CD4-positive, CD25-positive, alpha-beta regulatory T cell (primary cell): ENCODE measurements around the gene LTN1. TPM values are rescaled to one million over a fixed set of nuclear protein-coding genes. Genes with fewer than 3 reads are reported as not detected.

Experiments used
- ATAC-seq, 2 donors: fragments of 150-1000 bp; cut with Tn5 transposase; one replicate each; pipeline ENCODE4 v1.10.0; 2021; ENCODE audit warnings: low read depth in 2 of 2, moderate number of reproducible peaks in 2 of 2, moderate library complexity in 1 of 2
- DNase-seq, 3 donors: peaks; one replicate each; pipeline versions ENCODE4 v3.0.0 to v3.0.0-alpha.2; 2012 to 2022; ENCODE audit warnings: mixed read lengths in 1 of 3
- H3K27ac ChIP-seq: one replicate; pipeline ENCODE4 v1.7.0; 2013; ENCODE audit warnings: mild to moderate bottlenecking, low read length; ENCODE audit not compliant: insufficient read depth, poor library complexity, severe bottlenecking
- H3K27me3 ChIP-seq: one replicate; pipeline ENCODE4 v1.7.0; 2013; ENCODE audit warnings: low read length; ENCODE audit not compliant: control insufficient read depth, insufficient read depth
- H3K36me3 ChIP-seq: one replicate; pipeline ENCODE4 v1.7.0; 2013; ENCODE audit warnings: mild to moderate bottlenecking, low read length, moderate library complexity; ENCODE audit not compliant: control insufficient read depth, insufficient read depth
- H3K4me1 ChIP-seq: 2 replicates; pipeline ENCODE4 v1.7.0; 2013; ENCODE audit warnings: mild to moderate bottlenecking, low read length; ENCODE audit not compliant: insufficient read depth, control insufficient read depth, poor library complexity, severe bottlenecking
- H3K4me3 ChIP-seq: one replicate; pipeline ENCODE4 v1.7.0; 2013; ENCODE audit warnings: low read depth, mild to moderate bottlenecking, low read length, moderate library complexity
- H3K9me3 ChIP-seq, 2 experiments: 1 replicate in 1 of 2; 2 replicates in 1 of 2; pipeline ENCODE4 v1.7.0; 2013; ENCODE audit warnings: low read length in 2 of 2, mild to moderate bottlenecking in 1 of 2, moderate library complexity in 1 of 2; ENCODE audit not compliant: control insufficient read depth in 2 of 2
- H3K27ac Mint-ChIP-seq, 3 donors: one replicate each; pipeline ENCODE4 v1.8.0; 2020 to 2022; ENCODE audit warnings: mild to moderate bottlenecking in 3 of 3, mixed read lengths in 3 of 3, moderate library complexity in 2 of 3
- H3K27me3 Mint-ChIP-seq: one replicate; pipeline ENCODE4 v1.8.0; 2022; ENCODE audit warnings: mild to moderate bottlenecking, mixed read lengths
- H3K36me3 Mint-ChIP-seq: one replicate; pipeline ENCODE4 v1.8.0; 2020; ENCODE audit warnings: mixed read lengths
- H3K4me1 Mint-ChIP-seq, 4 donors: one replicate each; pipeline ENCODE4 v1.8.0; 2020 to 2022; ENCODE audit warnings: mixed read lengths in 4 of 4, mild to moderate bottlenecking in 1 of 4
- H3K4me3 Mint-ChIP-seq, 4 donors: one replicate each; pipeline ENCODE4 v1.8.0; 2020 to 2022; ENCODE audit warnings: mild to moderate bottlenecking in 4 of 4, mixed read lengths in 4 of 4, moderate library complexity in 3 of 4
- H3K9me3 Mint-ChIP-seq, 7 donors: one replicate each; pipeline ENCODE4 v1.8.0; 2020 to 2022; ENCODE audit warnings: mixed read lengths in 7 of 7, mild to moderate bottlenecking in 3 of 7, moderate library complexity in 2 of 7
- polyA plus RNA-seq, 4 donors: library from polyadenylated mRNA; unstranded; fragments of 300-500 nt; fragmentation: Illumina TruSeq; gene quantifications; one replicate each; pipeline ENCODE4 v1.2.3, GENCODE V29; 2021
- total RNA-seq: library from RNA; stranded (reverse); gene quantifications from one replicate; pipeline ENCODE4 v1.2.3, GENCODE V29; 2022

The LTN1 gene
- total and polyA plus RNA-seq, 5 donors from 2014 or later: 12.7 to 38.3 (median 18.5) TPM

GRCh38 chr21:28892199-28893111, 100.2 kb downstream of the LTN1 start:
- H3K27ac ChIP-seq: no peak overlapping the region
- no peaks in the 10 kb centered on the region for H3K9me3 ChIP-seq
- ATAC-seq (no peak), DNase-seq (no peak)
- H3K27ac Mint-ChIP-seq: no peak overlapping the region
- no peaks in the 10 kb centered on the region for H3K36me3 Mint-ChIP-seq
- no peaks in the 10 kb centered on the region for H3K9me3 Mint-ChIP-seq
- peaks cover 31% of the 10 kb centered on the region for H3K27me3 Mint-ChIP-seq
- no peak overlapping the region for H3K4me3 ChIP-seq
- no peaks in the 10 kb centered on the region for H3K4me1 ChIP-seq
- peaks cover 16% of the 10 kb centered on the region for H3K27me3 ChIP-seq
- no peaks in the 10 kb centered on the region for H3K36me3 ChIP-seq
- peaks cover 0 to 1% (median 0%) of the 10 kb centered on the region in 4 donors for H3K4me1 Mint-ChIP-seq
- no peak overlapping the region for H3K4me3 Mint-ChIP-seq

- H3K4me3 Mint-ChIP-seq: peak overlapping the region in 2 of 4 donors; percentile 95 to 96
- peaks cover 9% of the 10 kb centered on the region for H3K27me3 Mint-ChIP-seq
- H3K4me3 ChIP-seq: peak overlapping the region; percentile 94
These were observed 106.9 kb downstream of the LTN1 start for GRCh38 chr21:28885853-28886177.

DNA sequence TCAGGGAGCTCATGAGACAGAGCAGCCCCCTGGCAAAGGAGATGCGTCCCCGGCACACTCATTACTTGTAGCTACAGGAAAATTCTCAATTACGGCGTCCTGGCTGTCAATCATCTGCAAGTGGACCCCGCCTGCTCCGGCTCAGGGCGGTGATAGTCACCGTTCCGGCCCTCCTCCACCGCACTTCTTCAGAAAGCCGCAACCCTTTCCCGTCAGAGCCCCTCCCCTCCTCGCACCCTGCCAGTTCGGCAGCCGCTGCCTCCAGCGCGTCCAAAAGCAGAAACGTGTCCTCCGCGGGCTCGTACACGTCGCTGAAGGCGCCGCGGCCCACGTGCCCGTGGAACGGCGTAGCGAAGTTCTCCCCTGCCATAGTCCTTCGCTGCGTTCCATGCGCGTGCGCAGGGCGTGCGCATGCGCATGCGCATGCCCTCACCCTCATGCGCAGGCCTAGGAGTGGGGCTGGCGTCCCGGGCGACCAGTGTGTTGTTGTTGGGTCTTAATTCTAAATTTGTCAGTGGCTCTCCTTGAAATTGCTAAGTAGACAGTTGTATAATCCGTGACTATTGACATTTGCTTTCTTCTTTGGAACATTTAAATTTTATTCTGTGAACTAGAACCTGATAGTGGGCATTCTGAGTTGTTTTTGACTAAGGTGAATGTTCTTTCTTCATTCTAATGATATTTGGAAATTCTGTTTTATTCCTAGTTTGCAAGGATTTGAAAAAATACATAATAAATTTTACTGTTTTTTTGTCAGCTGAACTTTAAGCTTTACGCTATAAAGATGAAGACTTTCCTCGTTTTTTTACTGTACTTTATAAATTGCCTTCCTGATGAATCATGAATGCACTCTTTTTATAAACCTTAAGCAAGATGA, 107.5 kb downstream of the LTN1 start:
- Mint-ChIP-seq H3K4me3 (peak overlapping the region; percentile 95 to 96 (median 95)), H3K36me3 (peaks cover 12% of the 10 kb centered on the region), H3K9me3 (no peaks in the 10 kb centered on the region), H3K27me3 (peaks cover 4% of the 10 kb centered on the region), H3K27ac (peak overlapping the region; percentile 97 to 99 (median 99)), H3K4me1 (peaks cover 9 to 25% (median 22%) of the 10 kb centered on the region in 4 donors)
- H3K27me3 ChIP-seq: no peaks in the 10 kb centered on the region
- peak overlapping the region; percentile 94 for H3K4me3 ChIP-seq
- peaks cover 26% of the 10 kb centered on the region for H3K4me1 ChIP-seq
- peak; percentile 91 to 94 for ATAC-seq
- peak; percentile 83 to 97 (median 92) for DNase-seq
- peak overlapping the region; percentile 93 for H3K27ac ChIP-seq
- peaks cover 13% of the 10 kb centered on the region for H3K36me3 ChIP-seq
- H3K9me3 ChIP-seq: no peaks in the 10 kb centered on the region

More at GRCh38 chr21:28885853-28886177, 106.9 kb downstream of the LTN1 start:
- peaks cover 26% of the 10 kb centered on the region for H3K4me1 ChIP-seq
- peaks cover 12% of the 10 kb centered on the region for H3K36me3 Mint-ChIP-seq
- no peaks in the 10 kb centered on the region for H3K9me3 ChIP-seq
- peaks cover 12% of the 10 kb centered on the region for H3K36me3 ChIP-seq
- peak overlapping the region; percentile 93 for H3K27ac ChIP-seq
- H3K27me3 ChIP-seq: no peaks in the 10 kb centered on the region
- H3K9me3 Mint-ChIP-seq: no peaks in the 10 kb centered on the region
- ATAC-seq (no peak), DNase-seq (no peak)
- peak overlapping the region; percentile 97 to 99 (median 99) for H3K27ac Mint-ChIP-seq
- H3K4me1 Mint-ChIP-seq: peaks cover 9 to 25% (median 22%) of the 10 kb centered on the region in 4 donors

DNA sequence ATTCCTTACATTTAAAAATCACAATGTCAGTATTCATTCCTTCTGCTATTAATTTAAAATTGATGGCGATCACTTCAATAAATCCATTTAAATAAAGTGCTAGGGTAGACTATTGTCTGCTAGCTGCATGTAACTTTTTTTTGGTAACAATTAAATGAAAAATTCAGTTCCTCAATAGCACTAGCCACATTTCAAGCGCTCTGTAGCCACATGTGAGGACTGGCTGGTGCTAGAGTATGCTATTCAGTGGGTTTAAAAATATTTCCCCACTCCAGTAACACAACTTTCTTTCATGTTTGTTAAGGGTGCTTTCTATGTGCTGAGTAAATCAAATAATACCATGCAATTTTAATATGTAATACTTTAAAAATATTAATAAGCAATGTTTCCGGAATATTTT, 108.2 kb downstream of the LTN1 start:
- peak overlapping the region; percentile 94 for H3K4me3 ChIP-seq
- peak overlapping the region; percentile 97 to 99 (median 99) for H3K27ac Mint-ChIP-seq

DNA sequence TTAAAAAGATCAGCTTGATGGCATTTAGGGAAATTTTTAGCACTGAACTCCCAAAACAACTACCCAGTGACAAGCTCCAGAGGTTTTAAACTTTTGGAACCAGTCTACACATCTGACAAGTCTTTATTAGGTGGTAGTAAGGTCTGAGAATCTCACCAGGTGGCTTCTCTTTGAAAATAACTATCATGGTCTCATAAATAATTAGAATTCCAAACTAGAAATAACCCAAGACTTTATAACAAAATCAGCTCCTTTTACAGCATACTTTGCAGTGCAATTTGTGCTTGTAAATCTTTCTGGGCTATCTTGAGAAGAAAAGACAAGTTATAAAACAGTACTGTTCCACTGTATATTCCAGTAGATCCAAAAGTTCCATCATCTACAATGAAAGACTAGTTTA, 108.7 kb downstream of the LTN1 start:
- no peaks in the 10 kb centered on the region for H3K9me3 ChIP-seq
- ATAC-seq (no peak), DNase-seq (no peak)
- no peaks in the 10 kb centered on the region for H3K27me3 ChIP-seq
- H3K27me3 Mint-ChIP-seq: no peaks in the 10 kb centered on the region
- peak overlapping the region; percentile 13 to 99 (median 43) for H3K27ac Mint-ChIP-seq
- H3K4me1 Mint-ChIP-seq: peaks cover 9 to 25% (median 22%) of the 10 kb centered on the region in 4 donors
- peaks cover 26% of the 10 kb centered on the region for H3K4me1 ChIP-seq
- H3K4me3 Mint-ChIP-seq: peak overlapping the region; percentile 95 to 96 (median 95)
- H3K36me3 Mint-ChIP-seq: peaks cover 12% of the 10 kb centered on the region
- peaks cover 13% of the 10 kb centered on the region for H3K36me3 ChIP-seq
- peak overlapping the region; percentile 93 for H3K27ac ChIP-seq
- no peaks in the 10 kb centered on the region for H3K9me3 Mint-ChIP-seq
- peak overlapping the region; percentile 94 for H3K4me3 ChIP-seq

More for the DNA sequence above, 108.2 kb downstream of the LTN1 start:
- no peaks in the 10 kb centered on the region for H3K27me3 ChIP-seq
- no peaks in the 10 kb centered on the region for H3K27me3 Mint-ChIP-seq
- DNase-seq (no peak), ATAC-seq (no peak)
- peaks cover 12% of the 10 kb centered on the region for H3K36me3 Mint-ChIP-seq
- H3K36me3 ChIP-seq: peaks cover 13% of the 10 kb centered on the region
- no peaks in the 10 kb centered on the region for H3K9me3 ChIP-seq
- no peaks in the 10 kb centered on the region for H3K9me3 Mint-ChIP-seq
- H3K4me1 Mint-ChIP-seq: peaks cover 9 to 25% (median 22%) of the 10 kb centered on the region in 4 donors
- peak overlapping the region; percentile 95 to 96 (median 95) for H3K4me3 Mint-ChIP-seq
- H3K4me1 ChIP-seq: peaks cover 26% of the 10 kb centered on the region
- peak overlapping the region; percentile 93 for H3K27ac ChIP-seq

DNA sequence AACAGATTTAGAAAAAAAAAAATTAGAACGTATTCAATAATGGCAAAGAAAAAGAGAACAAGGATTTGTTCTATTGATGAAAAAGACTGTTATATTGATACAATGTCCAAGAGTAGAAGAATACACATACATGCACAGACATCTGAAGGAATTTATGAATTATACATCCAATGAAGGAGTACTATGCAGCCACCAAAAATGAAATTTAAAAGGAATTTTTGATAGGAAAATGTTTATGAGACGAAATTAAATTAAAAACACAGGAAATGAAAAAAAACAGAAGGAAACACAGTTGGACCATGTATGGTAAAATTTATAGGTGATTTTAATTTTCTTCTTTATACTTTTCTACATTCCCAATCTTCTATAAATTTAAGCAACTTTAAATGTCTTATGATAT, 110.3 kb downstream of the LTN1 start:
- Histone ChIP-seq H3K27ac (no peak overlapping the region), H3K9me3 (no peaks in the 10 kb centered on the region), H3K36me3 (peaks cover 18% of the 10 kb centered on the region), H3K4me3 (no peak overlapping the region), H3K27me3 (no peaks in the 10 kb centered on the region), H3K4me1 (peaks cover 26% of the 10 kb centered on the region)
- Mint-ChIP-seq H3K27ac (no peak overlapping the region), H3K4me1 (peaks cover 9 to 25% (median 21%) of the 10 kb centered on the region in 4 donors), H3K9me3 (no peaks in the 10 kb centered on the region), H3K27me3 (no peaks in the 10 kb centered on the region), H3K4me3 (peak overlapping the region in 1 of 4 donors; percentile 38), H3K36me3 (peaks cover 16% of the 10 kb centered on the region)
- DNase-seq (no peak), ATAC-seq (no peak)
